Small intestine (tissue), 7 donors: ENCODE results near the gene NCOA3. TPM values are rescaled to one million over a fixed set of nuclear protein-coding genes. Genes with fewer than 3 reads are reported as not detected.
"Not testable (repeated sequence)": the region's sequence is repeated elsewhere in the genome, so short reads cannot be mapped to it uniquely, and the experiment has no call there.

ENCODE experiments used
- DNase-seq, 2 donors: peaks; one replicate each; pipeline versions ENCODE4 v3.0.0 to v3.0.0-alpha.2; 2013
- FAIRE-seq: peaks from 2 replicates; lab custom pipeline; 2012; peaks lifted over from hg19 to GRCh38; lab: Jason Lieb, UNC
- H3K27ac ChIP-seq, 3 donors: one replicate each; pipeline ENCODE4 v1.5.1; 2013; ENCODE audit warnings: low read length in 2 of 3, mild to moderate bottlenecking in 2 of 3, control low read depth in 1 of 3, inconsistent platforms in 1 of 3, low read depth in 1 of 3, moderate library complexity in 1 of 3
- H3K27me3 ChIP-seq, 3 donors: one replicate each; pipeline ENCODE4 v1.6.1; 2013; ENCODE audit warnings: low read length in 3 of 3, inconsistent platforms in 1 of 3; ENCODE audit not compliant: control insufficient read depth in 3 of 3, insufficient read depth in 3 of 3
- H3K36me3 ChIP-seq, 3 donors: one replicate each; pipeline ENCODE4 v1.6.1; 2013; ENCODE audit warnings: low read length in 3 of 3, inconsistent platforms in 1 of 3, low read depth in 1 of 3, mild to moderate bottlenecking in 1 of 3, moderate library complexity in 1 of 3; ENCODE audit not compliant: control insufficient read depth in 3 of 3, insufficient read depth in 2 of 3
- H3K4me1 ChIP-seq, 3 donors: one replicate each; pipeline ENCODE4 v1.6.1; 2013; ENCODE audit warnings: low read length in 2 of 3, inconsistent platforms in 1 of 3, low read depth in 1 of 3, mild to moderate bottlenecking in 1 of 3, moderate library complexity in 1 of 3; ENCODE audit not compliant: control insufficient read depth in 3 of 3, insufficient read depth in 2 of 3
- H3K4me3 ChIP-seq, 3 donors: one replicate each; pipeline ENCODE4 v1.5.1; 2013; ENCODE audit warnings: low read length in 3 of 3, control low read depth in 1 of 3, inconsistent platforms in 1 of 3, low read depth in 1 of 3, mild to moderate bottlenecking in 1 of 3, moderate library complexity in 1 of 3
- H3K9me3 ChIP-seq, 2 donors: one replicate each; pipeline ENCODE4 v1.6.1; 2013; ENCODE audit warnings: low read depth in 1 of 2, low read length in 1 of 2; ENCODE audit not compliant: control insufficient read depth in 2 of 2, insufficient read depth in 1 of 2
- WGBS, 3 donors: extraction: QIAGEN DNeasy Blood & Tissue Kit; methylation state at CpG; one replicate each; pipeline ENCODE4 v1.1.7; 2013; 5-methylcytosine and 5-hydroxymethylcytosine counted together
- polyA plus RNA-seq, 4 donors: library from polyadenylated mRNA; stranded (reverse) in 3 of 4; unstranded in 1 of 4; fragments of 200-250 nt in 3 of 4; fragments of 120-200 nt in 1 of 4; gene quantifications; one replicate each; pipeline versions ENCODE4 v1.2.1 to v1.2.3, GENCODE V29; 2013
- donor health status: healthy with polysubstance abuse.
- donor health status: control.
- donor health status: control.
- donor health status: Bipolar disorder and iron deficiency.
- donor health status: healthy.

Gene NCOA3
- polyA plus RNA-seq, 4 donors: 3.4 to 14.9 (median 5.1) TPM

DNA sequence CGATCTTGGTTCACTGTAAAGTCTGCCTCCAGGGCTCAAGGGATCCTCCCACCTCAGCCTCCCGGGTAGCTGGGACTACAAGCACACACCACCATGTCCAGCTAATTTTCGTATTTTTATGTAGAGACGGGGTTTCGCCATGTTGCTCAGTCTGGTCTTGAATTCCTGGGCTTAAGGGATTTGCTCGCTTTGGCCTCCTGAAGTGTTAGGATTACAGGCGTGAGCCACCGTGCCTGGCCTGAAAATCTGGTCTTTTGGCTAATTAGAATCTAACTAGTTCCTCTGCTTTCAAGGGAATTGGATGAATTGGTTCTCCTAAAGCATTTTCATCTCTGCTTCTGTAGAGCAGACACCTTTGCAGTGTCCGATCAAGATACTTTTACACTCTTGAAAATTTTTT, 51.3 kb downstream of the NCOA3 start:
- Histone ChIP-seq H3K4me3 (no peak overlapping the region), H3K27me3 (no peaks in the 10 kb centered on the region), H3K36me3 (peaks cover 0 to 2% (median 2%) of the 10 kb centered on the region in 3 donors), H3K4me1 (no peaks in the 10 kb centered on the region), H3K9me3 (no peaks in the 10 kb centered on the region), H3K27ac (no peak overlapping the region)
- no peak for DNase-seq
- no peak for FAIRE-seq
- 97 to 99% (median 98%) methylated on average over 9 of the region's 9 CpGs for WGBS, 3 donors

DNA sequence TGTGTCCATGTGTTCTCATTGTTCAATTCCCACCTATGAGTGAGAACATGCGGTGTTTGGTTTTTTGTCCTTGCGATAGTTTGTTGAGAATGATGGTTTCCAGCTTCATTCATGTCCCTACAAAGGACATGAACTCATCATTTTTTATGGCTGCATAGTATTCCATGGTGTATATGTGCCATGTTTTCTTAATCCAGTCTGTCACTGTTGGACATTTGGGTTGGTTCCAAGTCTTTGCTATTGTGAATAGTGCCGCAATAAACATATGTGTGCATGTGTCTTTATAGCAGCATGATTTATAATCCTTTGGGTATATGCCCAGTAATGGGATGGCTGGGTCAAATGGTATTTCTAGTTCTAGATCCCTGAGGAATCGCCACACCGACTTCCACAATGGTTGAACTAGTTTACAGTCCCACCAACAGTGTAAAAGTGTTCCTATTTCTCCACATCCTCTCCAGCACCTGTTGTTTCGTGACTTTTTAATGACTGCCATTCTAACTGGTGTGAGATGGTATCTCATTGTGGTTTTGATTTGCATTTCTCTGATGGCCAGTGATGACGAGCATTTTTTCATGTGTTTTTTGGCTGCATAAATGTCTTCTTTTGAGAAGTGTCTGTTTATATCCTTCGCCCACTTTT, 52.0 kb downstream of the NCOA3 start:
- not testable (repeated sequence) for H3K27me3 ChIP-seq, FAIRE-seq, H3K4me3 ChIP-seq, H3K36me3 ChIP-seq, H3K4me1 ChIP-seq, DNase-seq, H3K9me3 ChIP-seq, H3K27ac ChIP-seq
- 84 to 100% (median 100%) methylated on average over 1 to 3 of the region's 8 CpGs for WGBS, 3 donors

DNA sequence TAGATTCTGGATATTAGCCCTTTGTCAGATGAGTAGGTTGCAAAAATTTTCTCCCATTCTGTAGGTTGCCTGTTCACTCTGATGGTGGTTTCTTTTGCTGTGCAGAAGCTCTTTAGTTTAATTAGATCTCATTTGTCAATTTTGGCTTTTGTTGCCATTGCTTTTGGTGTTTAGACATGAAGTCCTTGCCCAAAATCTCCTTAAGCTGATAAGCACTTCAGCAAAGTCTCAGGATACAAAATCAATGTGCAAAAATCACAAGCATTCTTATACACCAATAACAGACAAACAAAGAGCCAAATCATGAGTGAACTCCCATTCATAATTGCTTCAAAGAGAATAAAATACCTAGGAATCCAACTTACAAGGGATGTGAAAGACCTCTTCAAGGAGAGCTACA, 52.6 kb downstream of the NCOA3 start:
- not testable (repeated sequence) for H3K27ac ChIP-seq, FAIRE-seq, DNase-seq, H3K4me1 ChIP-seq, H3K9me3 ChIP-seq, H3K36me3 ChIP-seq, H3K27me3 ChIP-seq, H3K4me3 ChIP-seq

DNA sequence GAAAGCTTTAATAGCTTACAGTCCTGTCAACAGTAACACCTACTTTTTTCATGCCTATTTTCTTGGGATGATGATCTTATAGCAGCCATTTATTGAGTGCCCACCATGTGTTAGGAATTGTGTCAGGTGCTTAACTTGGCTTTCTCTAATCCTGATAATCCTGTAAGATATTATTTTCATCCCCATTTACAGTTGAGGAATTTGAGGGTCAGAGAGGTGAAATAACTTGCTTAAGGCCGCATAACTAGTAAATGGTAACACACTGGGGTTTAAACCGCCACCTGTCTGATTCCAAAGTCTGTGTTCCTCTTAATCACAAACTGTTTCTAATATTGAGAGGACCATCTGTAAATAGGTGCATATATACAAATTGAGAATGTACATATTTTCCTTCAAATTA, 55.5 kb downstream of the NCOA3 start:
- Histone ChIP-seq H3K4me1 (no peaks in the 10 kb centered on the region), H3K4me3 (no peak overlapping the region), H3K36me3 (no peaks in the 10 kb centered on the region), H3K9me3 (no peaks in the 10 kb centered on the region), H3K27ac (no peak overlapping the region), H3K27me3 (no peaks in the 10 kb centered on the region)
- FAIRE-seq (no peak), DNase-seq (no peak)
- WGBS, 3 donors: 86 to 89% (median 89%) methylated on average over 2 of the region's 2 CpGs

DNA sequence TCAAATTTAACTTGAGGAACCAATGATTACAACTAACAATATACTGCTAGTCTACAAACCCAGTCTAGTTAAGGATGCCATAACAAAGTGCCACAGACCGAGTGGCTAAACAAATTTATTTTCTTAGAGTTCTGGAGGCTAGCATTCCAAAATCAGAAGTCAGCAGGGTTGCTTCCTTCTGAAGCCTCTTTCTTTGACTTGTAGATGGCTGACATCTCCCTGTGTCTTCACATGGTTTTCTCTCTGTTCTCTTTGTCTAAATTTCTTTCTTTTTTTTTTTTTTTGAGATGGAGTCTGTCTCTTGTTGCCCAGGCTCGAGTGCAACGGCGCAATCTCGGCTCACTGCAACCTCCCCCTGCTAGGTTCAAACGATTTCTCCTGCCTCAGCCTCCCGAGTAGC, 56.1 kb downstream of the NCOA3 start:
- 90 to 98% (median 96%) methylated on average over 7 of the region's 7 CpGs for WGBS, 3 donors
- no peak for FAIRE-seq

DNA sequence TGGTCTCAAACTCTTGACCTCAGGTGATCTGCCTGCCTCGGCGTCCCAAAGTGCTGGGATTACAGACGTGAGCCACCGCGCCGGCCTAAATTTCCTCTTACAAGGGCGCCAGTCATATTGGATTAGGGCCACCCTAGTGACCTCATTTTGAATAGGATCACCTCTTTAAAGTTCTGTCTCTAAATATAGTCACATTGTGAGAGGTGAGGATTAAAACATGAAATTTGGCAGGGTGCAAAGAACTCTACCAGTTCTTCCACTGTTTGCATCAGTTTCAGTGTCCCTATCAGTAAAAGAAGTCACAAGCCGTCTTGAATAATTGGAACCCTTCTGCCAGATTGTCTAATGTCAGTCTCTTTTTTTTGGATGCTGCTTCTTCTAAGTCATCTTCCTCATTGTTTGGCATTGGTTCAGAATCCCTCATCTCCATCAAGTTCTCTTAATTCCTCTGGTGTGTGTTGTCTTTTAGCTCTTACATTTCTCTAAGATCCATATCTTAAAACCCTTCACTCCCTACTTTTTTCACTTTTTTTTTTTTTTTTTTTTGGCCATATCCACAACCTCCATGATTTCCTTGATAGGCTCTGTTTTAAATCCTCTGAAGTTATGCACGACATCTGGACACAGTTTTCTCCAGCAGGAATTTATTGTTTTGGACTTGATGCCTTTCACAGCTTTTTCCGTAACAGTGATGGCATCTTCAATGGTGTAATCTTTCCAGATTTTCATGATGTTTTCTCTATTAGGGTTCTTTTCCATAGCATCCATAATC, 56.8 kb downstream of the NCOA3 start:
- no peaks in the 10 kb centered on the region for H3K4me1 ChIP-seq
- 86 to 97% (median 95%) methylated on average over 10 of the region's 10 CpGs for WGBS, 3 donors
- H3K27me3 ChIP-seq: no peaks in the 10 kb centered on the region
- no peaks in the 10 kb centered on the region for H3K9me3 ChIP-seq
- peak overlapping the region in 1 of 3 donors; percentile 11 for H3K27ac ChIP-seq
- FAIRE-seq: no peak
- H3K4me3 ChIP-seq: no peak overlapping the region
- no peak for DNase-seq
- no peaks in the 10 kb centered on the region for H3K36me3 ChIP-seq

More for the DNA sequence above, 56.1 kb downstream of the NCOA3 start:
- Histone ChIP-seq H3K9me3 (no peaks in the 10 kb centered on the region), H3K4me3 (no peak overlapping the region), H3K27ac (peak overlapping the region in 1 of 3 donors; percentile 10), H3K36me3 (no peaks in the 10 kb centered on the region), H3K4me1 (no peaks in the 10 kb centered on the region), H3K27me3 (no peaks in the 10 kb centered on the region)
- no peak for DNase-seq

DNA sequence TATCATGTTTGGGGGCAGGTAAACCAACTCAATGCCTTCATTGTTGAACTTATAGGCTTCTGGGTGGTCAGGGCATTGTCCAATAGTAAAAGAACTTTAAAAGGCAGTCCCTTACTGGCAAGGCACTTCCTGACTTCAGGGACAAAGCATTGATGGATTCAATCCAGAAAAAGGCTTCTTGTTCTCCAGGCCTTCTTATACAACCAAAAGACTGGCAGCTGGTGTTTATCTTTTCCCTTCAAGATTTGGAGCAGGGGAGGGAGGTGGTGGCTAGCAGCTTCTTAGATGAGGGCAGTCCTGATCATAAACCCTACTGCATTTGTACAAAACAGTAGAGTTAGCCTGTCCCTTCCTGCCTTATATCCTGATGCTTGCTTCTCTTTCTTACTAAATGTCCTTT, 57.5 kb downstream of the NCOA3 start:
- Histone ChIP-seq H3K4me1 (no peaks in the 10 kb centered on the region), H3K36me3 (no peaks in the 10 kb centered on the region), H3K4me3 (no peak overlapping the region), H3K9me3 (no peaks in the 10 kb centered on the region), H3K27me3 (no peaks in the 10 kb centered on the region), H3K27ac (peak overlapping the region in 2 of 3 donors; percentile 0 to 11)
- FAIRE-seq (no peak), DNase-seq (no peak)

DNA sequence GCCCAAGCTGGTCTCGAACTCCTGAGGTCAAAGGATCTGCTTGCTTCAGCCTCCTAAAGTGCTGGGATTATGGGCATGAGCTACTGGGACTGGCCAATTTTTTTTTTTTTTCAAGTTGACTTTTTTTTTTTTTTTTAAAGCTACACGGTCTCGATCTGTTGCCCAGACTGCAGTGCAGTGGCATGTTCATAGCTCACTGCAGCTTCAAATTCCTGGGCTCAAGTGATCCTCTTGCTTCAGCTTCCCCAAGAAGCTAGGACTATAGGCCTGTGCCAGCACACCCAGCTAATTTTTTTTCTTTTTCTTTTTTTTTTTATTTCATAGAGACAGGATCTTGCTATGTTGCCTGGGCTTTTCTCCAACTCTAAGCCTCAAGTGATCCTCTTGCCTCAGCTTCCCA, 59.5 kb downstream of the NCOA3 start:
- H3K27ac ChIP-seq: peak overlapping the region in 1 of 3 donors; percentile 49
- no peaks in the 10 kb centered on the region for H3K9me3 ChIP-seq
- no peak for FAIRE-seq
- 61 to 89% (median 85%) methylated on average over 3 of the region's 3 CpGs for WGBS, 3 donors
- peaks cover 0 to 6% (median 0%) of the 10 kb centered on the region in 3 donors for H3K4me1 ChIP-seq
- no peaks in the 10 kb centered on the region for H3K27me3 ChIP-seq
- no peak for DNase-seq
- H3K4me3 ChIP-seq: no peak overlapping the region
- no peaks in the 10 kb centered on the region for H3K36me3 ChIP-seq
